Renal cortex interstitium (tissue), 11 donors: ENCODE results near the gene SNX11. TPM values are rescaled to one million over a fixed set of nuclear protein-coding genes. Genes with fewer than 3 reads are reported as not detected.

Source experiments
- DNase-seq, 11 donors: peaks; one replicate each; pipeline ENCODE4 v3.0.0-alpha.2; 2013; ENCODE audit warnings: low read depth in 9 of 11, low spot score in 4 of 11; ENCODE audit errors: extremely low read depth in 1 of 11
- polyA plus RNA-seq, 3 donors: library from polyadenylated mRNA; unstranded; fragments of 120-200 nt; gene quantifications; one replicate each; pipeline ENCODE4 v1.2.1, GENCODE V29; 2013; ENCODE audit not compliant: insufficient read length in 3 of 3

SNX11 gene
- polyA plus RNA-seq, 3 donors: 16.7 to 19.3 (median 19.2) TPM

GRCh38 chr17:48123776-48124388 lies 16.3 kb downstream of the SNX11 start:
- DNase-seq: no peak

GRCh38 chr17:48125829-48126531 lies 18.4 kb downstream of the SNX11 start:
- no peak for DNase-seq

- no peak for DNase-seq
Measured at GRCh38 chr17:48126532-48126850, 18.9 kb downstream of the SNX11 start.

- no peak for DNase-seq
Measured at GRCh38 chr17:48127371-48128051, 19.9 kb downstream of the SNX11 start.

GRCh38 chr17:48128400-48128799 lies 20.8 kb downstream of the SNX11 start:
- no peak for DNase-seq

- DNase-seq: no peak
Measured at GRCh38 chr17:48129981-48130380, 22.4 kb downstream of the SNX11 start.

GRCh38 chr17:48131216-48131824 lies 23.8 kb downstream of the SNX11 start:
- DNase-seq: peak in 5 of 11 donors; percentile 63 to 78 (median 68)

GRCh38 chr17:48132385-48132784 lies 24.8 kb downstream of the SNX11 start:
- DNase-seq: no peak

GRCh38 chr17:48134912-48135480 lies 27.4 kb downstream of the SNX11 start:
- DNase-seq: no peak

GRCh38 chr17:48137656-48138055 lies 30.1 kb downstream of the SNX11 start:
- DNase-seq: no peak

- DNase-seq: no peak
Measured at GRCh38 chr17:48139944-48140343, 32.4 kb downstream of the SNX11 start.

GRCh38 chr17:48143629-48144028 lies 36.1 kb downstream of the SNX11 start:
- DNase-seq: no peak

- DNase-seq: no peak
Measured at GRCh38 chr17:48144231-48144630, 36.7 kb downstream of the SNX11 start.

GRCh38 chr17:48144976-48145798 lies 37.6 kb downstream of the SNX11 start:
- no peak for DNase-seq

GRCh38 chr17:48148029-48148770 lies 40.6 kb downstream of the SNX11 start:
- DNase-seq: no peak

- DNase-seq: no peak
Measured at GRCh38 chr17:48148854-48149786, 41.6 kb downstream of the SNX11 start.

- DNase-seq: no peak
Measured at GRCh38 chr17:48149787-48150463, 42.4 kb downstream of the SNX11 start.
